Activated CD4-positive, alpha-beta memory T cell treated with anti-CD3 and anti-CD28 coated beads for 36 hours (primary cell): ENCODE results near the gene PROP1. TPM values are rescaled to one million over a fixed set of nuclear protein-coding genes. Genes with fewer than 3 reads are reported as not detected.
A peak's percentile ranks its signal among the peaks of the same experiment; 100 is the strongest.
"Not testable (repeated sequence)": the region's sequence is repeated elsewhere in the genome, so short reads cannot be mapped to it uniquely, and the experiment has no call there.

Experiments
- CTCF ChIA-PET: fragments of 350-600 bp; sonication (Branson Sonifier 250); formaldehyde crosslinking; loops from one replicate; lab custom pipeline; 2021; ENCODE audit warnings: antibody characterized with exemption, inconsistent platforms; lab: Charles Lee
- POLR2A ChIA-PET: fragments of 350-600 bp; sonication (Branson Sonifier 250); formaldehyde crosslinking; loops from one replicate; lab custom pipeline; 2021; ENCODE audit warnings: antibody characterized with exemption; lab: Charles Lee
- DNase-seq: peaks from one replicate; pipeline ENCODE4 v3.0.0-alpha.2; 2020
- H3K27ac Mint-ChIP-seq: one replicate; pipeline ENCODE4 v1.8.0; 2021; ENCODE audit warnings: mixed read lengths
- H3K27me3 Mint-ChIP-seq: one replicate; pipeline ENCODE4 v1.8.0; 2021; ENCODE audit warnings: mixed read lengths
- H3K36me3 Mint-ChIP-seq: one replicate; pipeline ENCODE4 v1.8.0; 2021; ENCODE audit warnings: mixed read lengths
- H3K4me1 Mint-ChIP-seq: one replicate; pipeline ENCODE4 v1.8.0; 2021; ENCODE audit warnings: low read depth, mixed read lengths
- H3K4me3 Mint-ChIP-seq: one replicate; pipeline ENCODE4 v1.8.0; 2021; ENCODE audit warnings: mild to moderate bottlenecking, mixed read lengths
- H3K9me3 Mint-ChIP-seq: one replicate; pipeline ENCODE4 v1.8.0; 2021; ENCODE audit warnings: mixed read lengths
- intact Hi-C: fragments of 100-400 bp; cut with micrococcal nuclease; formaldehyde crosslinking; loops from one replicate; pipeline ENCODE4 v1.15.1; 2023
- total RNA-seq, 2 experiments: library from RNA; stranded (reverse); gene quantifications; one replicate each; pipeline ENCODE4 v1.2.3, GENCODE V29; 2021

Gene PROP1
- total RNA-seq, 2 experiments from 2014 or later: not detected

- H3K36me3 Mint-ChIP-seq: peaks cover 3% of the 10 kb centered on the region
- ChIA-PET POLR2A (no interaction called here), CTCF (no interaction called here)
- H3K27me3 Mint-ChIP-seq: no peaks in the 10 kb centered on the region
- no peaks in the 10 kb centered on the region for H3K4me1 Mint-ChIP-seq
- intact Hi-C loops: no loop called here
- no peaks in the 10 kb centered on the region for H3K9me3 Mint-ChIP-seq
- no peak for DNase-seq
- H3K27ac Mint-ChIP-seq: no peak overlapping the region
- H3K4me3 Mint-ChIP-seq: no peak overlapping the region
Measured at GRCh38 chr5:177957241-177957640, 38.8 kb downstream of the PROP1 start.

- intact Hi-C loops, H3K27ac Mint-ChIP-seq, H3K27me3 Mint-ChIP-seq, POLR2A ChIA-PET, H3K36me3 Mint-ChIP-seq, H3K4me3 Mint-ChIP-seq, CTCF ChIA-PET, DNase-seq, H3K4me1 Mint-ChIP-seq, H3K9me3 Mint-ChIP-seq: not testable (repeated sequence)
Measured at GRCh38 chr5:177953101-177953500, 42.9 kb downstream of the PROP1 start.

- H3K27ac Mint-ChIP-seq, DNase-seq, H3K4me3 Mint-ChIP-seq, H3K4me1 Mint-ChIP-seq, H3K36me3 Mint-ChIP-seq, CTCF ChIA-PET, H3K27me3 Mint-ChIP-seq, intact Hi-C loops, H3K9me3 Mint-ChIP-seq, POLR2A ChIA-PET: not testable (repeated sequence)
Measured at GRCh38 chr5:177949656-177950055, 46.4 kb downstream of the PROP1 start.

- H3K9me3 Mint-ChIP-seq, H3K4me1 Mint-ChIP-seq, H3K27ac Mint-ChIP-seq, H3K4me3 Mint-ChIP-seq, H3K36me3 Mint-ChIP-seq, CTCF ChIA-PET, DNase-seq, H3K27me3 Mint-ChIP-seq, POLR2A ChIA-PET, intact Hi-C loops: not testable (repeated sequence)
Measured at GRCh38 chr5:177949065-177949464, 47.0 kb downstream of the PROP1 start.

GRCh38 chr5:177947912-177948311 is 48.1 kb downstream of the PROP1 start:
- H3K4me1 Mint-ChIP-seq, CTCF ChIA-PET, DNase-seq, POLR2A ChIA-PET, H3K36me3 Mint-ChIP-seq, H3K9me3 Mint-ChIP-seq, H3K4me3 Mint-ChIP-seq, H3K27ac Mint-ChIP-seq, intact Hi-C loops, H3K27me3 Mint-ChIP-seq: not testable (repeated sequence)

DNA sequence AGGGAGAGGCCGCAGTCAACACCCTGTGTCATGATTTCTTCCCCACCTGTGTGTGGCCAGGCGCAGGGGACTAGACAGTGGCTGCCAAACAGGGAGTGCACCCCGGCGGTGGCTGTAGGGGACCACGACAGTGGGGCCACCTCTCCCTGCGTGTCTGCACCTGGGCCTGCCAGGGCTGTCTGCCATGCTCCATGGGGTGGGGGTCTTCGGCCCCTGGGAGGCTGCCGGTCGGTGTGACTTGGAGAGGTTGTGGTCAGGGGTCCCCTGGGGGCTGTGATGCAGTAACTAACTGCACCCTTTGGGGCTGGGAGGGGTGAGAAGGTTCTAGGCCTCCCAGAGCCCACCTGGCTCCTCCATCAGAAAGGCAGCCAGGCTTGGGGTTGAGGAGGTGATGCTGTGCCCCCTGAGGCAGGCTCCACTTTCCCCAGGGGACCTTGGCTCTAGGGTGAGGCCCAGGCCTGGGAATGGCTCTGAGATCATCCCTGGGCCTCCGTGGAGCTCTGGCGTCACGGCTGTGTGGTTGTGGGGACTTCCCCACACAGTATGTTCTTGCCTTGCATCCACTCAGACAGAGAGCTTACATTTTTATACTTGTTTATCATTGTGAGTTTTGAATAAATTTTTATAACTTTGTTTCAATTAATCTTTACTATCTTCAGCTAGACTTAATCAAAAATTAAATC is 50.3 kb downstream of the PROP1 start:
- H3K36me3 Mint-ChIP-seq, H3K27me3 Mint-ChIP-seq, H3K27ac Mint-ChIP-seq, H3K4me3 Mint-ChIP-seq, H3K4me1 Mint-ChIP-seq, intact Hi-C loops, POLR2A ChIA-PET, H3K9me3 Mint-ChIP-seq: not testable (repeated sequence)
- DNase-seq: peak; percentile 64
- CTCF ChIA-PET: interaction anchor here (0.9 kb wide), 1 partner anchor 18 kb away, joined by 3 read pairs; no protein-coding TSS in a partner anchor

GRCh38 chr5:177945145-177945544 is 50.9 kb downstream of the PROP1 start:
- POLR2A ChIA-PET, H3K36me3 Mint-ChIP-seq, H3K27ac Mint-ChIP-seq, H3K4me1 Mint-ChIP-seq, DNase-seq, intact Hi-C loops, CTCF ChIA-PET, H3K27me3 Mint-ChIP-seq, H3K9me3 Mint-ChIP-seq: not testable (repeated sequence)
- H3K4me3 Mint-ChIP-seq: peak overlapping the region; percentile 16

DNA sequence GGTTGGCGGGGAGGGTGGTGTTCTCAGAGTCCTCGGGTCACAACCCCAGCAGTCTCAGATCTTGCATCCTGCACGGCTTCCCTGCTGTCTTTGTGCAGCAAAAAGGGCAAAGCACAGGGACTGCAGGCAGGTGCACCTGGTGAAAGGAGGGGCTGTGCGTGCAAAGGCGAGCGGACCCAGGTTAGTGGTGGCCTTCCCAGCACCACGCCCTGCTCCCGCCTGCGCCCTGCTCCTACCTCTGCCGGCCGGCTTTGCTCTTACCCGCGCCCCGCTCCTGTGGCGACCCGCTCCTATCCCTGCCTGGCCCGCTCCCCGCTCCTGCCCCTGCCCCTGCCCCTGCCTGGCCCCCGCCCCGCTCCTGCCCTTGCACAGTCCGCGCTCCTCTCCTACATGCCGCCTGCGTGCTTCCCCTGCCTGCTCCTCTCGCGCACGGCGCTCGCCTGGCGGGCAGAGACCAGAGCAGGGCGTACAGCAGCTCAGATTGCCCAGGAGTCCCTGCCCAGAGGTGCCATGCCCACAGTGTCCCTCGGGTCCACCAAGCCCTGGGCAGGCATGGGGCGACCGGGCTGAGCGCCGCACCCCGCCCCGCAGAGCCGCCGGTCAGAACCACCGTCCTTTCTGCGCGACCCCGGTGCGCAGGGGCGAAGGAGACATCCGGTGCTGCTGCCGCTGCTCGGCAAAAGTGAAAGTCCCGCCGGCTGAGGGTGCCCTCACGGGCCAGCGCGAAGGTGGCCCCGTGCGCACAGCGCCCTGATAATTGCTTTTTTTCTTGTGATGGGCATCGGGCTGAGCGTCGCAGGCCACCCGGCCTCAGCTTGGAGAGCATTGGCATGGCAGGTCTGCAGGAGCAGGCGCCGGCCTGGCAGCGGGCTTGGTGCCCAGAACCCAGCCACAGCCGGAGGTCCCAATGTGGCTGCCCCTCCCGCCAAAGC is 52.0 kb downstream of the PROP1 start:
- peak overlapping the region; percentile 74 for H3K4me3 Mint-ChIP-seq
- H3K4me1 Mint-ChIP-seq, POLR2A ChIA-PET, H3K27me3 Mint-ChIP-seq, H3K9me3 Mint-ChIP-seq, intact Hi-C loops, CTCF ChIA-PET, H3K27ac Mint-ChIP-seq, H3K36me3 Mint-ChIP-seq: not testable (repeated sequence)
- DNase-seq: peak; percentile 67

GRCh38 chr5:177942896-177943295 is 53.1 kb downstream of the PROP1 start:
- H3K4me3 Mint-ChIP-seq, intact Hi-C loops, POLR2A ChIA-PET, H3K27me3 Mint-ChIP-seq, H3K9me3 Mint-ChIP-seq, H3K27ac Mint-ChIP-seq, H3K36me3 Mint-ChIP-seq, CTCF ChIA-PET, DNase-seq: not testable (repeated sequence)
- peaks cover 15% of the 10 kb centered on the region for H3K4me1 Mint-ChIP-seq

Other genes starting within 250 kb of the PROP1 start
- 10 to 100 TPM; 27.6 to 33.7 TPM for gene FAM153A, start 213.3 kb downstream of the PROP1 start, total RNA-seq
- 1 to 10 TPM; 3.2 TPM for gene N4BP3, start 117.3 kb upstream of the PROP1 start, total RNA-seq
- 10 to 100 TPM; 32.0 to 34.9 TPM for gene RMND5B, start 134.8 kb upstream of the PROP1 start, total RNA-seq
- 100 to 1,000 TPM; 231 to 246 TPM for gene NHP2, start 157.6 kb upstream of the PROP1 start, total RNA-seq
- not detected for gene GMCL2, start 191.1 kb upstream of the PROP1 start, total RNA-seq
- gene HNRNPAB, start 208.3 kb upstream of the PROP1 start, total RNA-seq: 100 to 1,000 TPM; 313 to 316 TPM
- 10 to 100 TPM; 49.3 to 58.0 TPM for gene PHYKPL, start 236.6 kb upstream of the PROP1 start, total RNA-seq